ENCODE results near the gene ZP2. TPM values are rescaled to one million over a fixed set of nuclear protein-coding genes. Genes with fewer than 3 reads are reported as not detected.
"Not testable (repeated sequence)": the region's sequence is repeated elsewhere in the genome, so short reads cannot be mapped to it uniquely, and the experiment has no call there.

Gene ZP2
- total RNA-seq, result not detected

GRCh38 chr16:21211486-21211885, at the start of gene ZP2:
Gene ZP2 (minus strand): TSS chr16:21211574. CDS start chr16:21211547, 27 bp downstream.
- DNase-seq, result no peak

DNA sequence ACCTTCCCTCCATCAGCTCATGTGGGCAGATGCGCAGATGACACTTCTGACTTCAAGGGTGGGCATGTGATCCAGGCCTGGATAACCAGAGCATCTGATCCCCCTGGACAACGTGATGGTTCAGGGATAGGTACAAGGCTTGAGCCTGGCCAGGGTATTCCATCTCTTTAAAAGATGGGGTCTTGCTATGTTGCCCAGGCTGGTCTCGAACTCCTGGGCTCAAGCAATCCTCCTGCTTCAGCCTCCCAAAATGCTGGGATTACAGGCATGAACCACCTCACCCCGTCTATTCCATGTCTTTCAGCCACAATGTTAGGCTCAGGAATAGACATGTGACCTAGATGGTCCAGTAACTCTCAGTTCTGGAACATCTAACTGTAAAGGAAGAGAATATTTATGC, 45.9 kb upstream of the ZP2 start:
- no peak for DNase-seq

DNA sequence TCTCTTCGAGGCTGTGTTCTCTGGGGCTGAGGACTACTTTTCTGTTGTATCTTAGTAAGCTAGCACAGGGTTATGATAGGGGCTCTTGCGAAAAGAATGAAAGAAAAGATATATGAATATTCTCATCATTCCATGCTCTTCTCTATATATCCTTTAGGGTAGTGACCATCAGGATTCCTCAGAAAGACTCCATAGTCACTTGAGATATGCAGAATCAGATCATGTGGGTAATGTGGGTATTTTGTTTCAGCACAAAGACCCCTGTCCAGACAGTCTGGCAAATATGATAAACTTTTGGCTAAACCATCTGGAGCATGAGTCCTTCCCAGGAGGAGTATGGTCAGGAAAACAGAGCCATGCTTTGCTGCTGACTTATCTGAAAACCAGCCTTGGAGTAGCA, 45.3 kb upstream of the ZP2 start:
- DNase-seq, result no peak

GRCh38 chr16:21253470-21253869, 42.1 kb upstream of the ZP2 start:
- no peak for DNase-seq

GRCh38 chr16:21250072-21250923, 38.9 kb upstream of the ZP2 start:
- DNase-seq, result no peak

GRCh38 chr16:21248179-21248578, 36.8 kb upstream of the ZP2 start:
- not testable (repeated sequence) for DNase-seq

DNA sequence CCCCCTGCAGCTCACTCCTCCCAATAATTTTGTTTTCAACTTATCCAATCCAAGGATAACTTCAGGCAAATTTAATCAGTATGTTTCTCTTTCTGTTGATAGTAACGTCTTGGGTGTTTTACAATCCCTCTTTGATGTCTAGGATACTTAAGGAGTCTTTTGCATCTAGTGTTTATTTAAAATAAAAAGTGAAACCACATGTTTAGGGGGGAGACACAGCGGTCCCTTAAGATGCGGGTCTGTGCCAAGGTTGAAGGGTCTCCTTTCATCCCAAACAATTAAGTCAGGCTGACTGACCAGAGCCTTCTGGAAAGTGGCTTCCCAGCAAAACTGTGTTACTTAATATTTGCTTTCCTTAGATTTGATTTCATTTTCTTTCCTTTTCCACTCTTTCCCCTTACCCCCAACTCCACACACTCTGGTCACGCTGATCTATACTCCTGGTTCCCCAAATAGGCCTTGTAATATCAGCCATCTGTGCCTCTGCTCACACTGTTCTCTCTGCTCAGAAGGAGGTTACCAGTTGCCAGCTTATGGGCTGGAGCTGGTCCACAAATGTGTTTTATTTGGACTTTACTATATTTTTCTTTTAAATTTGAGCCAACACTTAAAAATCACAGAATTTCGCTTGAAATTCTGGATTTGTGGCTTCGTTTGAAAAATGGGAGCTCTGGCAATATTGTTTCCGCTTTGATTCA, 33.3 kb upstream of the ZP2 start:
- no peak for DNase-seq

- DNase-seq, result no peak
Observed at GRCh38 chr16:21242756-21243155, 31.4 kb upstream of the ZP2 start.

GRCh38 chr16:21239646-21240045, 28.3 kb upstream of the ZP2 start:
- no peak for DNase-seq

DNA sequence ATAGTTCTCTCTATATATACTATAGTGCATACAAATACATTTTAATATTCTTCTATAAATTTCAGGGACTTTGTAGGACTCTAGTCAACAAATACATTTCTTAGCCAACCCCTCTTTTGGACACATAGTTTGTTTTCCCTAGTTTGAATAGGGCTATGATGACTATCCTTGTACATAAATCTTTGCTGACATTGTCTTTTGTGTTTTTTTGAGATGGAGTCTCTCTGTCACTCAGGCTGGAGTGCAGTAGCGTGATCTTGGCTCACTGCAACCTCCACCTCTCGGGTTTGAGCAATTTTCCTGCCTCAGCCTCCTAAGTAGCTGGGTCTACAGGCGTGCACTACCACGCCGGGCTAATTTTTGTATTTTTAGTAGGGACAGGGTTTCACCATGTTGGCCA, 25.5 kb upstream of the ZP2 start:
- DNase-seq, result no peak

DNA sequence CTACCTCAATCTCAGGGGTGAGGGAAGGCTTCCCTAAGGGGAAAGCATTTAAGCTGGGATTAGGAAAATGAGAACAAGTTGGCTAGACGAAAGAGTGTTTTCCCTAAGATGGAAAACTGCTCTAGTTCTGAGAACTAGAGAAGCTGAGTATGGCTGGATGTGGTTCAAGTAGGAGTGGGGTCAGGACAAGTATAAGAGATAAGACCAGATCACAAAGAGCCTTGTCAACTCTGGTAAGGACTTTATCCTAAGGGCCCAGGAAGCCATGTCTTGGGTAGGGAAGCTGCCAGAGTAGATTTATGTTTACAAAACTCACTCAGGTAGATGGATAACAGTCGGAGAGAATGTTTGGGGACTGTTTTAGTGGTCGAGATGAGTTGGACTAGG, 23.8 kb upstream of the ZP2 start:
- no peak for DNase-seq

GRCh38 chr16:21233521-21234150, 22.3 kb upstream of the ZP2 start, which contains the start of gene ANKS4B:
Gene ANKS4B (plus strand): TSS chr16:21233699. CDS start chr16:21233738, 39 bp downstream.
- DNase-seq, result no peak

GRCh38 chr16:21233045-21233520, 21.7 kb upstream of the ZP2 start:
- no peak for DNase-seq

DNA sequence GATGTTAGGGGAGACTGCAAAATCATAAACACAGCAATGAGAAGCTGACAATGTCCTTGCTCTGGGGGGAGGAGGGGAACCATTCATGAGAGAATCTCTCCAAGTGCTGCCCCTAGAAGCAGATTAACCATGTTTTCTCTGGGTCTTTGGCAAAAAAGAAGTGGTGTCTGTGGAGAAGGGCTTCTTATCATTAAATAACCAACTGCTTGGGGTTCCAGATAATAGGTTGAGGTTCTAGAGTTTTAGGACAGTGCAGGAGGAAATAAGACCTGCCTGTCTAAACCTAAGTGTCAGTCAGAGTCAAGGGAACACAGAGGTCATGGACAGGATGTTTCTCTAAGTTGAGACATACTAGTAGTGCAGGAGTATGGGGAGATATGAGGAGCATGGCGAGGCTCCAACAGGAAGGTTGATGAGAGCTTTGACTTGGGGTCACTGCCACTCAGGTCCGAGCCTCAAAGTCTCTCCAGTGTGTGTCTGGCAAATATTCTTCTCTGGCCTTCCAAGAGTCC, 17.0 kb upstream of the ZP2 start:
- DNase-seq, result no peak

DNA sequence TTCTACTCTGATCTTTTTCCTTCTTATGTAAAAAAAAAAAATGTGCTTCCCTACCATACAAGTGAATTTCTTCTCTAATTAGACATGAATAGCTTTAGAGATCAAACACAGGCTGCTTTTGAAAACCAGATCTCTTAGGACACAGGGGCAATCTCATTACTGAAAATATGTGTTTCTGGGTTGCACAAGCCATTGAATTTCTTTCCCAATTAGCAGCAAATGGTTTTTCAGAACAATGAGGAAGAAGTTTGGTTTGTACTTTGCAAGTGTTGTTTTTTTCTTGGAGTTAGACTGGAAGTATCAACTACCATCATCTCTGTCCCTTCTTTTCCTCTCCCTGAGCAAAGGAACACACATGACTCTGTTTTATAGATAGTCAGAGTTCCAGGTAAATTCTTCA, 16.5 kb upstream of the ZP2 start:
- no peak for DNase-seq

GRCh38 chr16:21226749-21227148, 15.4 kb upstream of the ZP2 start:
- no peak for DNase-seq

GRCh38 chr16:21224800-21225199, 13.4 kb upstream of the ZP2 start:
- no peak for DNase-seq

DNA sequence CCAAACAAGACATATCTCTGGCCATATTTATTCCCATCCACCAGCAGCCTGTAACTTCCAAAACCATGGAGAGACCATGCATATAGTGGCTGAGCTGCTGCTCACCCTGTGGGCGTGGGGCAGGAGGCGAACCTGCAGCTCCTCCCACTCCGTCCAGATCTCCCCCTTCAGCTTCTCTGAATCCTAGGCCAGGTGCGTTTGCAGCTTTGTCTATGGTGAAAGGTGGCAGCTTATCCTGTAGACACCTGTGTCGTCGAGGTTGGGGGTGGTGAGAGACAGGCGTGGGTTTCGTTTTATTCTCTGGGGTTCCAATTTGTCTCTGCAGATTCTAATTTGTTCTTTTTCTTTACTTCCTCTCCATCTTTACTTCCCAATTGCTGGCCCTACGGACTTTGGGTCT, 12.4 kb upstream of the ZP2 start:
- DNase-seq, result no peak

GRCh38 chr16:21222495-21223337, 11.3 kb upstream of the ZP2 start:
- no peak for DNase-seq

- no peak for DNase-seq
Observed at GRCh38 chr16:21219551-21219950, 8.2 kb upstream of the ZP2 start.

DNA sequence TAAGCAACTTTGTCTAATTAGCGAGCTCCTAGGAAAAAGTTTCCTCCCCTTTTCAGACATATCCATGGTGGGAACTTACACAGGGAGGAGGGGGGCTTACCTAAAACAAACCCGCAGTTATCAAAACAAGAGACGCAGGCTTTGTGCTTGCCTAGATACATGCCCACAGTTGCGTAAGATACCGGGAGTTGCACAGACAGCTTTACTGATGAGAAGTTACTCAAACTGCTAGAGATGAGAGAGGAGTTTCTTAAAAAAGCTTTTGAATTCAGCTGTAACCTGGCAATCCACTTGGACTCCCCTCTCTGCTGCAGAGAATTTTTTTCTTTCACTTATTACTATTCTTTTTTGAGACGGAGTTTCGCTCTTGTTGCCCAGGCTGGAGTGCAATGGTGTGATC, 6.8 kb upstream of the ZP2 start:
- DNase-seq, result no peak

GRCh38 chr16:21217121-21217520, 5.7 kb upstream of the ZP2 start:
- DNase-seq, result no peak
